Cerebellar nuclear complex (tissue), 1 donor: ENCODE measurements around the gene KIF26B.
"Not testable (repeated sequence)": the region's sequence is repeated elsewhere in the genome, so short reads cannot be mapped to it uniquely, and the experiment has no call there.

Experiments used
- DNase-seq, 2 experiments: peaks; one replicate each; lab custom pipeline; 2025; lab: John Stamatoyannopoulos, UW

The KIF26B gene

DNA sequence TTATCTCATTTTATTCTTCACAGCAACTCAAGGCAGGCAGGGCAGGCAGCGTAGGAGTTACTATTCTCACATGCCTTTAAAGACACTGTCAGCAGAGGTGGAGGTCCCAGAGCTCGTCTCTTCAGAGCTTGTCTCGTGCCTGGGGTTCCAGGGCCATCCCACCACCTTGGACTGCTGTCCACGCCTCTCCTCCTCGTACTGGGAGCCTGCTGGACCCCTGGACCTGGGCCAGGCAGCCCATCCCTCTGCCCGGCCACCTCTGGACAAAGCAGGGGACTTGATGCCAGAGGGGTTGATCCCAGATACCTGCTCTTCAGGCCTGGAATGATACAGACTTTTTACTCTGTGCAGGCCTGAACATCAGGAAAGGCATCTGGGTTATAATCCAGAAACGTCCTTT, 546.8 kb downstream of the KIF26B start:
- no peak for DNase-seq

DNA sequence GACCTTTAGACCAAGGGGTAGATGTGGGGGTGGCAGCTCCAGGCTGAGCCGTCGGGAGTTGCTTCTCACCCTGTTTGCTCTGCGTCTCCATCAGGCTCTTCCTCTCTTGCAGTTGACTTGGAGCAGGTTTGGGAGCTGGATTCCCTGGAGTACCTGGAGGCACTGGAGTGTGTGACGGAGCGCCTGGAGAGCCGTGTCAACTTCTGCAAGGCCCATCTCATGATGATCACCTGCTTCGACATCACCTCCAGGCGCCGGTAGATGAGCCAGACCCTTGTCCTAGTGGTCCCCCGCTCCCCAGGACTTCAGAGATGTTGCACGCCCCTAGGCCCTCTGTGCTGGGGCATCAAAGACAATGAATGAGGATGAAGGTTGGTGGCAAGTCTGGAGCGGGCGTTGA, 547.6 kb downstream of the KIF26B start:
- no peak for DNase-seq

- no peak for DNase-seq
Measured at GRCh38 chr1:245704341-245704740, 549.6 kb downstream of the KIF26B start.

DNA sequence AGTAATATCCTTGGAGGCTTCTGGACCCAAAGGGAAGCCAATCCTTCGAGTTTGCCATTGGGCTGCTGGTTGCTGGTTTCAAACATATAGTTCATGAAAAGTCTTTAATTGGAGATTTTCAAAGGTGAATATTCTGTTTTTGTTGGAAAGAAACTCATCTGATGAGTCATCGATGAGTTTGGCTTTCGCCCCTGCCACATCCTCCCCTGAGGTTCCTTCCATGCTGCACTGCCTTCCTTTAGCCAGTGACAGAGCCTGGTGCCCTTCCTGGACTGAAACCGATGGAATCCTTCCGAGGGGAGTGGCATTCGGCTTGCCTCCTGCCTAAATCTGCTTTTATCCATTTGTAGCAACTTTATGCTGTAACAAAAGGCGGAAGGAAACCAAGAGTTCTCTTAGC, 550.0 kb downstream of the KIF26B start:
- DNase-seq: no peak

DNA sequence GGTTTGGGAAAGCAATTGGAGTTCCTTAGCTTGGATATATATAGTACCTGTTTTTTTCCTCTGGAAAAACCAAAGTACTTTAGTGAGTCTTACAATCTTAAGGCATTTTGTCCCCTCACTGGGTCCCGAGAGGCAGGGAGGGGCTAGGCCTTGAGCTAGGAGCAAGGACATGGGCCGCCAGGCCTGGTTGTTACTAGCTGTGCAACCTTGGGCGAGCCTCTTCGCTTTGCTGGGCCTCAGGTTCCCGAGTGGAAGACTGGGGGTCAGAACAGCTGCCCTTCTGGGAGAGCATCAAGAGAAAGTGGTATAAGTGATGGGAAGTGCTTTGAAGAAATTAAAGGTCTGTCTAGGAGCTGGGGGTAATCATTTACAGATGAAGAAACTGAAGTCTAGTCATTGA, 553.2 kb downstream of the KIF26B start:
- DNase-seq: no peak

DNA sequence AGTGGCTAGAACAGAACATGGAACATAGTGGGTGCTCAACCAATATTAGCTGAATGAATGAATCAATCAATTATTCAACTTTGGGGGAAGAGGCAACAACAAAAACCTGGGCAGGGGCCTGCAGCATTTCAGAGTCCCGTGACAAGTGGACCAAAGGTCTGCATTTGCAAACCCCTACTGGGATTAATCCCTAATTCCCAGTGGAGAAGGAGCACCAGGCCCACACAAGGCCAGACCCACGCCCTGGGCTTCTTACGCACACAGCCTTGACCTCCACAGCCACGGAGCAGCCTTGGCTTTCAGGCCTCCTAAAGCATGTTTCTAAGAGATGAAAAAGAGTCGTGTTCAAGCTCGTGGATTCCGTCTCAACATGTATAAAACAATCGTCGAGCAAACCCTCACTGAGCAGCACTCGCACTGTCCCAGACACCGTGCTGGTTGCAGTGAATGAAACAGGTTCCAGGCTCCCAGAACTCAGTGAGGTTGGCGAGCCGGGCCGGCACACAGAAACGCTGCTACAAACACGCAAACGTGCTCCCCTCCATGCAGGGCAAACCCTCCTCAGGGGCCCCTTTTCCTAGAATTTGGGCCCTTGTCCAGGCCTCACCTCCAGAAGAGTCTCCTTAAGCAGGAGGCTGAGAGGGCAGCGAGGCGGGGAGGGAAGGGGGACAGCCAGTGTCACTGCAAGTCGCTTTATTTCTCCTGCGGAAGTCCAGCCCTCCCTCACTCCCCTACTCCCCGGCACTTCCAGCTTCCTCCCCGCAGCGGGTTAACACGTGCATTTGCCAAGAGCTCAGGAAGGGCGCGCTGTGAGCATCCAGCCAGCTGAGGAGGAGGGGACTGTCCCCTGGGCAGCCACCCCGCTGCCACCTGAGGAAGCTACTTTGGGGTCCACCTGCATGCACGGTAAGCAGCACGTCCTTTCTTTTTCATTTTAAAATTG, 556.4 kb downstream of the KIF26B start:
- DNase-seq: no peak

DNA sequence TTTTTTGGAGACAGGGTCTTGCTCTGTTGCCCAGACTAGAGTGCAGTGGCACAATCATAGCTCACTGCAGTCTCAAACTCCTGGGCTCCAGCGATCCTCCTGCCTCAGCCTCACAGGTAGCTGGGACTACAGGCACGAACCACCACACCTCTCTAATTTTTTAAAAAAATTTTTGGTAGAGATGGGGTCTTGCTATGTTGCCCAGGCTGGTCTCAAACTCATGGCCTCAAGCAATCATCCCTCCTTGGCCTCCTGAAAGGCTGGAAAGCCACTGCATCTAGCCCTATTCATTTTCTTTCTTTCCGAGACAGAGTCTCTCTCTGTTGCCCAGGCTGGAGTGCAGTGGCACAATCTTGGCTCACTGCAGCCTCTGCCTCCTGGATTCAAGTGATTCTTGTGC, 559.2 kb downstream of the KIF26B start:
- DNase-seq: not testable (repeated sequence)

DNA sequence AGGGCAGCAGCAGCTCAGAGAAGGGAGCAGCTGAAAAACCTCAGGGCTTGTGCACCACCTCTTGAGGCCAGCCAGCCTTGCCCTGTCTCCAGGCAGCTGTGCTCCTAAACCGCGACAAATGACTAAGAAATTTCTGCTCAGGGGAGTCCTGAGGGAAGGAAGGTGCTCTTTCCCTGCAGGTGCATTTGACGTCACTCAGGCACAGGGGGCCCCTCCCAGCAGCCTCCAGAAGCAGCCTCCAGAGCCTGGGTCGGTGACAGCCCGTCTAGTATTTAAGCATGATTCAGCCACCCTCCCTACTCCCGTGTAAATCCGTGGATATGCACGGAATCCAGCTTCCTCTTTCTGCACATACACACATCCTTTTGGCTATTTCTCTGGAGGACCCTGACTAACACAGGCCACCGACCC, 560.5 kb downstream of the KIF26B start:
- no peak for DNase-seq

- no peak for DNase-seq
Measured at GRCh38 chr1:245715970-245716369, 561.2 kb downstream of the KIF26B start.

DNA sequence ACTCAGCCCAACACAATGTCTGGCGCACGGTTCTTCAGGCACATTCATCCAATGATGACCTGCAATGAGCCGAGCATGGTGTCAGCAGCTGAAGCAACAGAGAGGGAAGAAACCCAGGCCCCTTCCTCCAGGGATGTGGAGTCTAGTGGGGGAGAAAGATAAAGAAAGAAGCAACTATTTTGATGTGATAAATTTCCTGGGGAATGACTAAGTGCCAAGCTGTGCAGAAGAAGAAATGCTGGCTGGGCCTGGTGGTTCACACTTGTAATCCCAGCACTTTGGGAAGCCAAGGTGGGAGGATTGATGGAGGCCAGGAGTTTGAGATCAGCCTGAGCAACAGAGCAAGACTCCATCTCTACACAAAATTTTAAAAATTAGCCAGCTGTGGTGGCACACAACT, 561.8 kb downstream of the KIF26B start:
- no peak for DNase-seq

DNA sequence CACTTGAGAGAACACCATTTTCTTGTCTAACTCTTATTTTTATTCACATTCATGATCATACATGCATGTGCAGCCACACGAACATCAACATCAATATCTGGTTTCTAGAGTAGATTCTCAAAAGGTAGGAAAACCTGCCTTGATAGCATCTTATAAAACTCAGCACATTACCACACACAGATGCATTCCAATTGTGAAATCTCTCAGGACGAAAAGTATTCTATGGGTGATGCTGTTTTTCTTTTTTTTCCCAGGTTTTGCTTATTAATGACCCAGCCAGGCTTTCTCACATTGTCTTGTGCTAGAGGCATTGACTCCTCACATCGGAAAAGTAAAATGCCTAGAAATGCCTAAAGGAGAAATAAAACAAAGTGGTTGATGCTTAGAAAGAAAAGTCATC, 562.8 kb downstream of the KIF26B start:
- no peak for DNase-seq

DNA sequence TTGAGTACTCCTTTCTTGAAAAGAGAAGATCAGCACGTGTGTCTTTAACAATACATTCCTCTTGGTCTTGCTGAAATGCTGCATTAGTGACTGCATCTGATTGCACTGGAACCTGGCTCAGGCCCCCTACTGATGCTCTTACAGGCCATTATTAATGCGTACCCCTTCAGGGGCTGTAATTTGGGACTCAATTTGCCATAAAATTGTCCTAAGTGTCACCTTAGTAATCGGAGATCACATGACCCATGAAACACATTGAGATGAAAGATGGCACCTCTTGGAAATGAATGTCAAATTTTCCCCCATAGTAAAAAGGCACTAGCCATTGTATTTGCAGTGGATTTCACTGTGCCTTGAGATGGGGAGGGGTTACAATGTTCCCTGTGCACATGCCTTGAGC, 563.3 kb downstream of the KIF26B start:
- DNase-seq: no peak

- no peak for DNase-seq
Measured at GRCh38 chr1:245718951-245719350, 564.2 kb downstream of the KIF26B start.

- no peak for DNase-seq
Measured at GRCh38 chr1:245721488-245721887, 566.7 kb downstream of the KIF26B start.

- not testable (repeated sequence) for DNase-seq
Measured at GRCh38 chr1:245728035-245728434, 573.2 kb downstream of the KIF26B start.

DNA sequence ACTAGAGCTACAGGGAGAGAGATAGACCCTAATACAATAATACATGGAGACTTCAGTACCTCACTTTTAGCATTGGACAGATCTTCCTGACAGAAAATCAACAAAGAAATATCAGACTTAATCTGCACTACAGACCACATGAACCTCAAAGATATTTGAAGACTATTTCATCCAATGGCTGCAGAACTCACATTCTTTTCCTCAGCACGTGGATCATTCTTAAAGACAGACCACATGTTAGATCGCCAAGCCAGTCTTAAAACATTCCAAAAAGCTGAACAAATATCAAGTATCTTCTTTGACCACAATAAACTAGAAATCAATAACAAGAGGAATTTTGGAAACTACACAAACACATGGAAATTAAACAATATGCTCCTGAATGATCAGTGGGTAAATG, 576.0 kb downstream of the KIF26B start:
- no peak for DNase-seq

- not testable (repeated sequence) for DNase-seq
Measured at GRCh38 chr1:245740336-245740735, 585.6 kb downstream of the KIF26B start.

DNA sequence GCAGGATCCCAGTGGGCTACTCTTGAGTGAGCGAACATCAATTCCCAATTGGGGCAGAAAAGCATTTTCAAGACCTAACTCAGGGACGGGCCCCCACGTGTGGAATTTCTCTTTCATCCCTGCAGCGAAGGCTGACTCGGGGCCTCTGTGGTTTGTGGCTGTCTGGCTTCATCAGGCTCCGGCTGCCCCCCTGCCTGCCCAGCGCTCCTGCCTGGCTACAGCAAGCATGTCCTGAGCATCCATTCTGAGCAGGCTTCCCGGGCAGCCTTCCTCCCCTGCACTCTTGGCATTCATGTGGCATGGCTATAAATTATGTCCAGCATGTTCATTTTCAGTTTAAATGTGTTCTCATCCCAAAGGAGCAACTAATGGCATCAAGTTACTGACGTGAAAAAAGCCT, 588.1 kb downstream of the KIF26B start:
- no peak for DNase-seq

DNA sequence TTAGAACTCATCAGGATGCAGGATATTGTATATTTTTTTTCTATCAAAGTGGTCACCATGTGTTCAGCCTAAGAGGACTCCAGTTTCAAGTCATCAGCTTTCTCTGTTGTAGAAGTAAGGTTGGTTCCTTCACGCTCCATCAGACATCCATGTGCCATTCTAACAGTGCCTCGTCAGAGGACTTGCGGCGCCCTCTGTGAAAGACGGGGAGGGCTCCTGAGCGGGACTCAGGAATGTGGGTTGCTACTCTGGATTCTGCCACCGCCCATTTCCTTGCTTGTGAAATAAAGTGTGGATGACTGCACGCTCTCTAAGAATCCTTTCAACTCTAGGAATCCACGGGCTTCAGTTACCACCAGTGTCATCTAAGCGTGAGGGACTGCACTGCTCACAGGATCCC, 593.5 kb downstream of the KIF26B start:
- DNase-seq: no peak

- DNase-seq: no peak
Measured at GRCh38 chr1:245748646-245749045, 593.9 kb downstream of the KIF26B start.

DNA sequence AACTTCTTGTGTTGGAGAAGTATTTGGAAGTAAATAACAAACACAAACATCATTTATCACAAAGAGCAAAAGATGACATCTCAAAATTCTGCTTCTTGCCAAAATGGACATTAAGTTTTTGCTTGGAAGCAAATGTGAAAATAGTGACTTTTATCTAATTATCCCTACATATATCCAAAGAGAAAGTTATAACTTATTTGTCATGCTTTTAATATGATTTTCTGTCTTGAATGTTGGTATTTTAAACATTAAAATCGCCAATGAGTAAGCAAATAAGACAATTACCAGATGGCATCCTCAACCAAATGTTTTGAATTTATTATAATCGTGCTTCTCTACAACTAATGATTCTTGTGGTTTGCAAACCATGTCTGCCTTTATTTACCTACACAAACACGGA, 594.3 kb downstream of the KIF26B start:
- DNase-seq: no peak

- no peak for DNase-seq
Measured at GRCh38 chr1:245750261-245750660, 595.5 kb downstream of the KIF26B start.

GRCh38 chr1:245751116-245751515, 596.3 kb downstream of the KIF26B start:
- DNase-seq: no peak
